ENCODE results near the gene MALT1.

MALT1 gene

DNA sequence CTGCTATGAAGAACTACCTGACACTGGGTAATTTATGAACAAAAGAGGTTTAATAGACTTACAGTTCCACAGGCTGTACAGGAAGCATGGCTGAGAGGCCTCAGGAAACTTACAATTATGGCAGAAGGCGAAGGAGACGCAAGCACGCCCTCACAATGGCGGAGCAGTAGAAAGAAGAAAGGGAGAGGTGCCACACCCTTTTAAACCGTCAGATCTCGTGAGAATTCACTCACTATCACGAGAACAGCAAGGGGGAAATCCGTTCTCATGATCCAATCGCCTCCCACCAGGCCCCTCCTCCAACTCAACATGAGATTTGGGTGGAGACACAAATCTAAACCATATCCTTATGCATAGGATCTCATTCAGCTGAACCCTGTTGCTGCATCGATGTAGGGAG, 108.8 kb downstream of the MALT1 start:
- no peak for DNase-seq

DNA sequence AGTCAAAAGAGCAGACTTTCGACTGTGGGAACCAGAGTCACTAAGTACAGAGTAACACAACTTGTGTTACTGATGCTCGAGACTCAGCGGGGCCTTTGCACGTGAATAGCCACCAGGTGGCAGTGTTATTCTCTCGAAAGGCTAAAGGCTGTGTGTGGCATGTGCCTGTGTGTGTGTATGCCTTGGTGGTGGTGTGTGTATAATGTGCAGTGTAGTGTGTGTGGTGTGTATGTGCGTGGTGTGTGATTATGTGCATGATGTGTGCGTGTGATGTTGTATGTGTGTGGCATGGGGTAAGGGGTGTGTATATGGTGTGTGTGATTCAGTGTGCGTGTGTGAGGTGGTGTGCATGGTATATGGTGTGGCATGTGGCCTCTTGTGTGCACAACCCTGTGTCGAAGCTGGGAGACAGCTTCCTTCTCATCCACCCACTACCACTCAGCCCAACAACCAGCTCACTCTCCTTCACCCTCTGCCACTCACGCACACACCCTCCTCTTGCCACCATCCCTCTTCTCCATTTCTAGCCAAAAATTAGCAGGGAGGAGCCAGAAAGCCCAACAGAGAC, 110.4 kb downstream of the MALT1 start:
- DNase-seq = peak; percentile 73

DNA sequence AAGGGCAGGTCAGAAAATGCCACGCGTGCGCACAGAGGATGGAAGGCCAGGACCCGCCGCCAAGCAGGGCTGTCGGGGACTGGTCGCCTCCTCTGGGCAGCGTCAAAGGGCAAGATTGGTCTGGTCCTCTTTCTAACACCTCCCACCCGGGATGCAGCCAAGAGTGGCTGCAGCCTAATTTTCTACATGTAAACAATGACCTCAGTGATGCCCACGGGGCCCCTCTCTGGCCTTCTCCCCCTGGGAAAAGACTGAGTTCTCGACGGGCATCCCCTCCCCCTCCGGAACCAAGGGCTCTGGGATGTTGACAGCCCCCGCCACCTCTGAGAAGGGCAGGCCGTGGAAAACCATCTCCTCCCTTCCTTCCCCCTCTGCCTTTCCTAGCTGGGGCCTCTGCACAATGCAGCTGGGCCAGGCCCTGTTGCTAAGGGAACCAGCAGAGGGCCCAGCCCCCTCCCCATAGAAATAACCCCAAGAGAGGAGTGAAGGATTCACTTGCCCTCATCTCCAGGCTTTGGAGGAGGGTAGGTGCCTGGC, 113.4 kb downstream of the MALT1 start:
- no peak for DNase-seq

GRCh38 chr18:58785171-58785805, 114.0 kb downstream of the MALT1 start:
- DNase-seq = no peak

- DNase-seq = no peak
These were observed 114.6 kb downstream of the MALT1 start for GRCh38 chr18:58785870-58786269.

- no peak for DNase-seq
These were observed 116.4 kb downstream of the MALT1 start for GRCh38 chr18:58787536-58788149.

- DNase-seq = no peak
These were observed 117.2 kb downstream of the MALT1 start for GRCh38 chr18:58788470-58788869.

- DNase-seq = no peak
These were observed 118.0 kb downstream of the MALT1 start for GRCh38 chr18:58788971-58789875.

GRCh38 chr18:58789876-58790240, 118.6 kb downstream of the MALT1 start:
- DNase-seq = no peak

GRCh38 chr18:58792086-58792485, 120.8 kb downstream of the MALT1 start:
- no peak for DNase-seq

DNA sequence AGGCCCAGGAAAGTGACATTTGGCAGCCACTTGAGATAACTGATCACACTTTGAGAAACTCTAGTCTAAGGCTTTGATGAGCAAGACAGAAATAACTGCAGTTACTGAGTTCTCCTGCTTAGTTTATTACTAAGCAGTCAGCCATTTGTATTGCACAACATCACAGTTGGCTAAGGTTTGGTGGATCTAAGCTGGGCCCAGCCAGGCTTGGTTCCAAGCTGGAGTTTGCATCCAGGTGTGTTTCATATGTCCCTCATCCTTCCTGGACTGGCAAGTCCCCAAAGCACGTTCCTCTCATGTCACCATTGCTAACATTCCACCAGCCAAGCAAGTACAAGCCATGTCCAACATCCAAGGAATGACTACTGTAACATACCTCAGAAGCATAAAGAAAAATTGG, 122.1 kb downstream of the MALT1 start:
- DNase-seq = no peak

DNA sequence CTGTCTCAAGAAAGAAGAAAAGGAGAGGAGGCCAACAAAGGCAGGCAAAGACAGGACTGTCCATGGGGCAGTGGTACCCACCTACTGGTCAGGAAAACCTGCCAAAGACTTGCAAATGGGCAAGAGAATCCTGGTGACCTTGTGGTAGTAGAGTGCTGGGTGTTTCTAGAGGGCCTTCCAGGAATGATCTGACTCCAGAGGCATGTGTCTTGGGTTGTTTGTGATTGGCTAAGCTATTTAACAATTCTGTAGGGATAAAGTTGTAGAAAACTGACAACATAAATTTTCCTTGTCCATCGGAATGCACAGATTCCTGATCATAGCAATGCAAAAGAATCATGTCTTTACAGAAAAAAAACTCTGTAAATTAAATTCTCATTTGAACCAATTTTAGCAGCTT, 125.0 kb downstream of the MALT1 start:
- DNase-seq = no peak

DNA sequence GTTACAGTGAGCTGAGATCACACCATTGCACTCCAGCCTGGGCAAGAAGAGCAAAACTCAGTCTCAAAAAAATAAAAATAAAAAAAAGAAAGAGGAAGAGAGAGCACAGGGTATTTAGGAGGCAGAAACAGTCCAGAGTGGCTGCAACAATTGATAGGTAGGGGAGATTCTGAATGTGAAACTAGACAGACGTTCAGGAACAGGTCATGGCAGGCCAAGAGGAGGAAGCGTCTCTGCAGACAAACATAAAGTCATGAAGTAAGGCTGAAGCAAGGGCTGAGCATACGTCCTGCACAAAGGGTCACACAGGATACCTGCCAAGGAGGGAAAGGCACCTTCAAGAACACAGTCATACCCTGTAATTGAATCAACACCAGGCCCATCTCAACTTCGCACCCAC, 129.3 kb downstream of the MALT1 start:
- no peak for DNase-seq

DNA sequence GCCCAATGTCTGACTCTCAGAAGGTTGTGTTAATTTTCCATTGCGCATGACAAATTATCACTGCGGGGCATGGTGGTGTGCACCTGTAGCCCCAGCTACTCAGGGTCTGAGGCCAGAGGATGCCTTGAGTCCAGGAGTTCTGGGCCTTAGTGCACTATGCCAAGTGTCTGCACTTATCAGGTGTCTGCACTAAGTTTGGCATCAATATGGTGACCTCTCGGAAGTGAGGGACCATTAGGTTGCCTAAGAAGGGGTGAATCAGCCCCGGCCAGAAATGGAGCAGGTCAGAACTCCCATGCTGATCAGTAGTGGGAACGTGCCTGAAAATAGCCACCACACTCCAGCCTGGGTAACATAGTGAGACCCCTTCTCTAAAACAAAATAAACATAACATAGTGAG, 131.7 kb downstream of the MALT1 start:
- DNase-seq = no peak

DNA sequence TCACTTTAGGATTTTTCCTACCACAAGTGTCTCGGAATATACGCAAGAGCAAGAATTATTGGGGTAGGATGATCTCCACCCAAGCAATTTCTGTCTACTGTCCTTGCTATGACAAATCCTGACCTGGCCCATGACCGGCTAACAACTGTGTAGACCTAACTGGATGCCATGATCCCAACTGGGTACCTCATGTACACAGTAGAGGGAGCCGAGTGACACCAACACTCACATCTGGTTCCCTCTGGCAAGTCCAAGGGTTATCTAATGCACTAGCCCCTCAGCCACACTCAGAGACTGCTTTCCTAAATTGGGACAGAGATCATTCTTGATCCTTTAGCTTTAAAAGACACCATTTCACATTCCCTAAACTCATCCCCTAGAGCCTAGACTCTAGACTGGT, 132.7 kb downstream of the MALT1 start:
- no peak for DNase-seq
